Medulla oblongata (tissue), 1 donor: ENCODE results near the gene ABR.
"Not testable (repeated sequence)": the region's sequence is repeated elsewhere in the genome, so short reads cannot be mapped to it uniquely, and the experiment has no call there.

Experiments
- DNase-seq: peaks from one replicate; pipeline ENCODE4 v3.0.0-alpha.2; 2015; ENCODE audit errors: extremely low spot score

Gene ABR

DNA sequence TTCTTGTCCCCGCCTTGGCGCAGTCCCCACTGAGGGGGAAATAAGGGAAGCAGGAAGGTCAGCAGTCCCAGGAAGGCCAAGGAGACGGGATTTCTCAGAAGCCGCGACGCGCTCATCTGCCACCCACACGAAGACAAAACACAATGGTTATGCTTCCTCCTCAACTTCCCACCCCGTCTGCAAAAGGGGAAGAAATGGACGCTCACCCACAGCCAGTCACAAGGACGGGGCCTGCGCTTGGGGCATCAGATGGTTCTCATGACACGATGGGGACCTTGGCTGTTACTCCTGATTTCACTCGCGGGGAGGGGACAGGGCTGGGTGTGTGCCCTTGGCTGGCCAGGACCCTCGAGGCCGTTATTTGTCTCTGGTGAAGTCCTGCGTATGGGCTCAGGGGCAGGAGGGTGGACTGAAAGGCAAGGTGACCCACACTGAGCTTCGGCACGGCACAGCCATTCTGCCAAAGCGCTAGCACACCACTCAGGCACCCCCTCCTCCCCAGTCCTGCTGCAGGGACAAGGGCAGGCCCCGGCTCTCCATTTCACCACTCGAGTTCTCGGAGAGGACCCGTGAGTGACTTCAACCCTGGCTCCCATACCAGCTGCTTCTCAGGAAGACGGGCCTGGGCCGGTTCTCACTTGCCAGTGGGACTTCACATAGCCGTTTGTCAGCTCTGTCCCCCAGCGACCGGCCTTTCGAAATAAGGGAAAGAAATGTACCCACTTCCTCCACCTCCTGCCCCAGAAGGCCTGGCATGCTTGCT, 84.5 kb downstream of the ABR start:
- peak; percentile 79 for DNase-seq

DNA sequence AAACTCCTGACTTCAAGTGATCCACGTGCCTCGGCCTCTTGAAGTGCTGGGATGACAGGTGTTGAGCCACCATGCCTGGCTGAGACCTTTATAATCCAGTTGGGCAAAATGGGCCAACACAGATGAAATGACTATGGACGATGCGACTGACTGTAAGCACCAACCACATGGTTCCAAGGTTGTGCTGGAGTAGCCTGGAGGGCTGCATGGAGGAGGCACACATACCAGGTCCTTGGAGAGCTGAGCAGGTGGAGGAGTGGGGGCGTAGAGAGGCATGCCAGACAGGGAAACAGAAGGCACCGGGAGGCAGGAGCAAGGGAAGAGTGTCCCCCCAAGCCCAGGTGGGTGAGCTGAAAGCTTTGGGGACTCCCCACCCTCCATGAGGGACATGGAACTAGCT, 85.2 kb downstream of the ABR start:
- no peak for DNase-seq

DNA sequence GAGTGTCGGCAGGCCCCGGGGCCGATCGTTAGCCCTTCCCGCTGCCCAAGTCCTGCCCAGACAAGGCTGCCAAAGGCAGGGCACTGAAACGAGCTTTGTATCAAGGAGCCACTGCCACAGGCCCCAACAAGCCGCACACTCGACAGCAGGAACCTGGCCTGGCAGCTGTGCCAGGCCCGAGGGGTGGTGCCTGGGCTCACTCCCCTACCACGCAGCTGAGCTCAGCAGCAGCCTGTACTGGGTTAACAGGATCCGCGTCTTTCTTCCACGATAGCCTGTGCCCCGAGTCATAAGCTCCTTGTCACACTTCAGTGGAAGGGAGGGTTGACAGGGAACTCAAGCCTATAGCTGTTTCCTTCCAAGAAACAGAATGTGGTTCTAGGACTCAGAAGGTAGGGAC, 87.9 kb downstream of the ABR start:
- no peak for DNase-seq

DNA sequence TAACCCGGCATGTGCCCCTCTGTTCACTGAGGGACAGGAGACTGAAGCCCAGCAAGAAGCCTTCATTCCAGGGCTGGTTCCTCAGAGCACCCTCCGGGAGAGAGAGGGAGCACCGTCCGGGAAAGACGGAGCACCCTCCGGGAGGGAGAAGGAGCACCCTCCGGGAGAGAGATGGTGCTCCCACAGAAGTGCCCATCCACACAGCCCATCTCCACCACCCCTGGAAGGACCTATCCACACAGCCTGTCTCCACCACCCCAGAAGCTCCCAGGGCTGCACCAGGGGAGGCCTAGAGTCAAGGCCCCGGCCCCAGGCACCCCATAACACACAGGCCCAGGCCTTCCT, 88.6 kb downstream of the ABR start:
- DNase-seq = no peak

DNA sequence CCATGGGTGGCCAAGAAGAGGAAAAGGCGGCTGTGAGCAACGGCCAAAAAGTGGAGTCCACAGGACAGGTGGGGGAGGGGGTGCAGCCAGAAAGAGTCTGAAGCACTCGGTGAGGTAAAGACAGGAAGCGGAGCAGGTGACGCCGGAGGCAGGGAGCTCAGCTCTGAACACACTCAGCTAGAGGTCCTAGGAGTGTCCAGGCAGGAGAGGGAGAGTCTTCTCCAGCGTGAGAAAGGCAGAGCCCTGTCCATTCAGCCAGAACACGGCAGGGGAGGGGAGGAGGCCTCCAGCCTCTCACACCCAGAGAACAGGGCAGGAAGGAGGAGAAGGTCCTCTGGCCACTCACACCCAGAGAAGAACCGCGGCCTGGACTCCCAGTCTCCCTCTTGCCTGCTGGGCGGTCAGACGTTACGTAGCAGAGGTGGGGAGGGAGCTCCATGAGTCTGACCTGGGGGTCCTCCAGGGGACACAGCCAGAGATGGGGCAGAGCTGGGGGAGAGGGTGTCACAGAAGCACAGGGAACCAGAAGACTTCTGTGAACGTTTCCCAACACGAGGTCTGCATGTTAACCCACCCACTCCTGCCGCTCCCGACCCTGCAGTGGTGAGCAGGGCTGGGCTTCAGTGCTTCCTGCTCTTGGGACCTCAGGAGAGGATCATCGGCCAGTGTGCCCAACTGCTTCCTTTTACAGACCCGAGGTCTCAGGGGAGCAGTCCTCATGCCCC, 89.2 kb downstream of the ABR start:
- DNase-seq = no peak

DNA sequence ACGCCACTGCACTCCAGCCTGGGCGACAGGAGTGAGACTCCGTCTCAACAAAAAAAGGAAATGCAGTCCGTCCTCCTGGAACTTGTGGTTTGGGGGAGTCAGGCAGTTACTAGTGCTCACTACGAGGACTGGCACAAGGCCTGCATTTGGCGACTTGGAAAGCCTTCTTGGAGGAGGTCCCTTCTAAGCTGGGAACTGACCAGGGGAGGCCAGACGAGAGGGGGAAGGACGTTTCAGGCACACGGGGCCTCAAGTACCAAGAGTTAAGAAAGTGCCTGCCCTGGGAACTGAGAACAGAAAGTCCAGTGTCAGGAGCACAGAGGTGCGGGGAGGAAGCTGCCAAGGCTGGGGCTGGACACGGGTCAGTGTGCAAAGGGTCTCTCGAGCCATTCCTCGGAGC, 89.9 kb downstream of the ABR start:
- peak; percentile 86 for DNase-seq

DNA sequence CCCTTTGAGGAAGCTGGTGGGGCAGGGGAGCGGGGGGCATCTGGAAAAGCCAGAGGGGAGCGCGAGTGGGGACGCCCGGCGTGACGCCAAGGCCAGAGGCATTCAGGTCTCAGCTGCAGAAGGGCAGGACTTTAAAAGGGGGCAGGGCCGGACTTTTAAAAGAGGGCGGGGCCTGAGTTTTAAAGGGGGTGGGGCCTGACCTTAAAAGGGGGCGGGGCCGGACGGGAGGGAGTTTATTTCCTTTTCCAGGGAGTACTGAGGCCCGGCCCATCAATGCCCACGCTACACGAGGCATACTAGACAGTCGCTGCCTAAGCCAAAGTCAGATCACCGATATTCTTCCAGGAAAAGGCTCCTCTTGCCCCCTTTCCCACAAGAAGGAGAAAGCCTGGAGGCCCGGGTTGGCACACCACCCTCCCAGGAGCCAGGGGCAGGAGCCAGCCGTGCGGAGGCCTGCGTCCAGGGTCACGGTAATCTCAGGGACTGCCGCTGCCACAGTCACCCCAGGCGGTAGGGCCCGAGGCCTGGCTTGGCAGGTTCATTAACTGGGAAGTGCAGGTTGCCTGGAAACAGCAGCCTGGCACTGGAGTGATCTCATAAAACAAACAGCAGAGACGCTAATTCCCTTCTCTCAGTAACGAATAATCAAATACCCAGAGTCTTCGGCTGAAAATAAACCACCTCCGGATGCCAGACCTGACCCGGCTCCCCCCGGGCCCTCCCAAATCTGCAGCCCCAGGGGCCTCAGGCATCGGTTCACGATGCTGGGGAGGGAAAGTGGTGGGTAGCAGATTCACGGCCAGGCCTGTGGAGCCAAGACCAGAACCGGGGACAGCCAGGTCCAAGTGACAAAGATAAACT, 92.2 kb downstream of the ABR start:
- DNase-seq = peak; percentile 63

DNA sequence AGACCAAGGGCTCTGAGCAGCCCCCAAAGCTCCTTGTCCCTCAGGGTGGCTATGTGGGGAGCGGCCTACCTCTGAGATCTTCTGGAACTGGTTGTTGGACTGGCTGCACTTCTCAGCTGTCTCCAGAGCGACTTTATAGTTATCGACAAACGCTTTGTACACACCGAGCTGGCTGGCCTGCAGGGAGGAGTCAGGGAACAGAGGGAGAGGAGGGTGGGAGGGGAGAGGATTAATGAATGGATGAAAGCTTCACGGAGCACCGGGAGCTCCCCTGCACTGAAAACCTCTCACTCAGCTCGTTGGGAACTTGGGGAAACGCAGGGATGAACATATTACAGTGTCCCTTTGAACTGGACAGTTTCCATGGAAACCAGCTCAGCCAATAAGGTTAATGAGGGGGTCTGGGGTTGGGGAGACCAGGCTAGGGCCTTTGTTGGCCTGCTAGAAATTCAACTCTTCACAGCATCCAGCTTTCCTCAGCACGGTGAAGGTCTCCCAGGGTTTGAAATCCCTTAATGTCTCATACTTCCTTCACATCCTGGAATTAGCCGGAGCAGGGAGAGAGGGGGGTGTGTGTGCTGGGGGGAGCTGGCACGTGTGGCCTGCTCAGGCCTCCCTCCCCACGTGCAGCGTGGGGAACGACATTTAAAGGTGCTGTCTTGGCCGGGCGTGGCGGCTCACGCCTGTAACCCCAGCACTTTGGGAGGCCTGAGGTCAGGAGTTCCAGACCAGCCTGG, 96.2 kb downstream of the ABR start:
- DNase-seq = no peak

DNA sequence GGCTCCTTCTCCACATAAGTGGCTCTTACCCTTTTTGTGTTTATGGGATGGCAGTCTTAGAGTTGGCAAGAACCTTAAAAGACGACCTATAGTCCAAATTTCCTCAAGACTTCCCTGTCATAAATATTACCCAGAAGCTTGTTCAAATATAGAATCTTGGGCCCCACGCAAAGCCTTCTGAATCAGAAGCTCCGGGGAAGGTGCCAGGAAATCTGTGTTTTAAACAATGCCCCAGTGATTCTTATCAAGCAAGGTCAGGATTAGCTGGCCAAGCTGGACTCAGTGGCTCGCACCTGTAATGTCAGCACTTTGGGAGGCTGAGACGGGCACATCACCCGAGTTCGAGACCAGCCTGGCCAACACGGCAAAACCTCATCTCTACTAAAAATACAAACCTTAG, 97.2 kb downstream of the ABR start:
- DNase-seq = no peak

DNA sequence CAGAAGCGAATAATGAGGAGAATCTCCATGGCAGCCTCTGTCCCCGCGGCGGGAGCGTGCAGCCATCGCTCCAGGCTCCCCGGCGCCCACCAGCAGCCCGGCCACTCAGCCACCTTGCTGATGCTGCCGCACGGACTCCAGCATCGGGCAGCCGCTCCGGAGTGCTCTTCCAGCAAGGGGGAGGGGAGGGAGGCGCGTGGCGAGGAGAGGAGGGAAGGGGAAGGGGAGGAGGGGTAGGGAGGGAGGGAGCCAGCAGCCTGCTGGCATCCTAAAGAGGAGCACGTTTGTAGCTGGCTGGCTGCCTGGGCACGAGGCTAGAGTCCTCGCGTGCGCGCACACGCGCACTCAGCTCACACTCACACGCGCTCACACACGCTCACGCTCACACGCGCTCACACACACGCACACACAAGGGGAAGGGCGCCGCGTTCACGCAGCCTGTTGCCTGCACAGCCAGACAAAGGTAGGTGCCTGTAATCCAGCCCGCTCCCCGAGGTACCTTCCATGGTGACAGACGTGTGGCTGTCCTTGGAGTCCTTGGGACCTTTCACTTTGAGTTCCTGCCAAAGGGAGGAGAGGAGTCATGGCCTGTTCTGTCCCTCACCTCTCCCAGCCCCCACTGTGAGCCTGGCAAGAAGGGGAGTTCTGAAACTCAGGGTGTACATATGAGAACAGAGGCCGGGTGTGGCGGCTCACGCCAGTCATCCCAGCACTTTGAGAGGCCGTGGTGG, 100.8 kb downstream of the ABR start:
- no peak for DNase-seq

DNA sequence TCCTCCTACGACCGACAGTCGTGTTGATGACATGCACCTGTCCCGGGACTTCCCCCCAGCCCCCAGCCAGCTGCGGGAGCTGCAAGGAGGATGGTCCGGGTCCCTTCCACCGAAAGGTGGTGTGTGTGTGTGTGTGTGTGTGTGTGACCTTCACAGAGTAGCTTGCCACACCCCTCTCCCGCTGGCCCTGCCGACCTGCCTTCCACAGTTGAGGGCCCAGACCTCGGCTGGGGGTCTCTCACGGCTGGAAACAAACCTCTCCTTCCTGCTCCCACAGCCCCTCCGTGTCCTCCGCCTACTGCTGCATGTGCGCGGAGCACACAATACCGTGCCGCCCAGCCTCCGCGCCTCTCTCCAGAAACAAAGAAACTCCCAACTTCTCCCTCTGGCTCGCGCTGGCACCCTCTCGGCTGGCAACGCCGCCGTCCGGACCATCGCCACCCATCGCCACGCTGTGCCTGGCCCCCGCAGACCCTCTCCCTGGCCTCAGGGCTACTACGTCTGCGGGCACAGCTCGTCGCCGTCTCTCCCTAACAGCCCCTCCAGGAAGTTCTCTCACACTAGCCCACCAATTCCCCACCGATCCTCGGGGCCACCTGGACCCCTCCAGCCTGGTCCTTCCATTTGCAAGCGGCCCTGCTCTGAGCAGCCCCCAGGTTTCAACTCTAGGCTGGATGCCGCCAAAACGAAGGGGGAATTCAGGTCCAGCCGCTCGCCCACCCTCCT, 101.6 kb downstream of the ABR start:
- no peak for DNase-seq

DNA sequence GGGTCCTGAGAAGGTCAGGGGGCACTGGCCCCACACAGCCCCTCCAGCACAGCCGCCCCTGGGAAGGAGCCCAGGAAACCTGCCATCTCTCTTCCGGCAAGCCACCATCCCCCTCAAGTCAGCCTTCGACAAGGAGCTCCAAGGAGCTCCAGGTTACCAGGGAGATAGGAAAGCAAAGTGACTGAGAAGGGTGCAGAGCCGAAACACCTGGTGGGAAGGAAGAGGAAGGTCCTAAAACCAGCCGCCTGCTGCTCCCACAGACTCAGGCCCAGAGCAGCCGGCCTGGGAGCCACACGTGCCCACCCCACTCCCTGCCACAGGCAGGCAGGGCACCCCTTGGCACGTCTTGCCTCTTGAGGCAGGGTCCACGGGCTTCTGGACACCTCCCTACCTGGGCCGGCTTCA, 102.2 kb downstream of the ABR start:
- no peak for DNase-seq

DNA sequence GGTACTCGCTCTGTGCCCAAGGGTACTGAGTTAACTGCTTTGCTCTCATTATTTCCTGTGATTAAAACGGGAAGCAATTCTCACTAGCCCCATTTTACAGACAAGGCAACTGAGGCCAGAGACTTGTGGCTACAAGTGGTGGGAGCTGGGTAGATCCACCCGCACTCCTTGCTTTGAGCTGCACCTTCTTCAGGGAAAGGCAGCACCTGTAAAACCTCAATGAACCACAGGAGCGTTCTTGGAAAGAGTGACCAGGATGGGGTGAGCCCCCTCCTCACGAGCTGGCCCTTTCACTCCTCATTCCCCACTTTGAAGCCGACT, 102.8 kb downstream of the ABR start:
- DNase-seq = no peak

DNA sequence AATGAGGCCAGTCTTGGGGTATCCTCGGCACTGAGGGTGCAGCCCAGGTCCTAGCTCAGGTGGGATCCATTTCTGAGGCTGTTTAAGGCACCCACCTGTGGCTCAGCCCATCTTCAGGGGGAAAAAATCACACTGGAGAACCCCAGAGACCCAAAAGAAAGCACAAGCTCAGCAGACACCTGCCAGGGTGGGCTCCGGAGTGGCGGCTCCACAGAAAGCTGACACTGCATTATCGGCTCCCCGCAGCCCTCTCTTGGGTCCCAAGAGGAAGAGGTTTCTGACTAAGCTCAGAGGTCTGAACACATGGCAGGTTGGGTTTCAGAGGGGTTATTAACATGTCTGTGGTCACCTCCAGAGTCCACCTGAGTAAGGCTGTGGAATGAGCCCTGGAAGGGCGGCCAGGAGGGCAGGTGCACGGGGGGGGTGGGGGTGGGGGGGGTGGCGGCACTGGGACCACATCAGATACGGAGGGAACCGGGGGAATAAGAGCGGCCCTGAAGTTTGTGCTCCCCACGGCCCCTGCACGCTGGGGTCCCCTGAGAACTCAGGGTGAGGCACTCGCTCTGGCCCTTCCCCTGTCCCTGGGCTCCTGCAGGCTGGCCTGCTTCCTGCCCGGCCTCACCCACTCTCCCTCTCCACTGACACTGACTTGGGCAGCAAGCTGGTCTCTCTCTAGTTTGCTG, 103.3 kb downstream of the ABR start:
- no peak for DNase-seq

DNA sequence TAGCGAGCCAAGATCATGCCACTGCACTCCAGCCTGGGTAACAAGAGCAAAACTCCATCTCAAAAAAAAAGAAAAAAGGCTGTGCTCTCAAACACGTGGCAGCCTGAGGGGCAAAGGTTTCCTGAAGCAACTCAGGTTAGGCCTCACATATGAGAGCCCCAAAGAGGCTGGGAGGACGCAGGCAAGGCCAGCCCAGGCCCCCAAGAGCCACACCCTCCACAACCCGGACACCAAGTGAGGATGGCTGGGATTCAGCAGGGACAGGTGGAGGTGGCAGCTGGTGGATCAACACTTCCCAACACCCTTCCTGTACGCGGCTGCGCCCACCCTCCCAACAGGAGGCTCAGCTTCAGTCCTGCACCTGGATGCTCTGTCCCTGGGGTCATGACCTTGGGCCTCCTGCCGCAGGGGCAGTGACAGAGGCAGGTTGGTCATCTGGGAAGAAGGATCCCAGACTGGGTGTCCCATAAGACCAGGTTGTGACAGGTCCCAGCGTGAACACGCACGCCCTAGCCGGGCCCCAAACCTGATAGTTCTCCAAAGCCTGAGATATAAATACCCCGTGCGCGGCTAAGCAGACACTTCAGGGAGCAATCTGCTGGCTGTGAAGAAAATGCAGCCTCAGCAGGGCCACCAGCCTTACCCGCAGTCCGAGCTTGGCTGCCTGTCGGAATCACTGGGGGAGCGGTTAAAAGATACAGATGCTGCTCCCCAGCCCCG, 104.7 kb downstream of the ABR start:
- no peak for DNase-seq

DNA sequence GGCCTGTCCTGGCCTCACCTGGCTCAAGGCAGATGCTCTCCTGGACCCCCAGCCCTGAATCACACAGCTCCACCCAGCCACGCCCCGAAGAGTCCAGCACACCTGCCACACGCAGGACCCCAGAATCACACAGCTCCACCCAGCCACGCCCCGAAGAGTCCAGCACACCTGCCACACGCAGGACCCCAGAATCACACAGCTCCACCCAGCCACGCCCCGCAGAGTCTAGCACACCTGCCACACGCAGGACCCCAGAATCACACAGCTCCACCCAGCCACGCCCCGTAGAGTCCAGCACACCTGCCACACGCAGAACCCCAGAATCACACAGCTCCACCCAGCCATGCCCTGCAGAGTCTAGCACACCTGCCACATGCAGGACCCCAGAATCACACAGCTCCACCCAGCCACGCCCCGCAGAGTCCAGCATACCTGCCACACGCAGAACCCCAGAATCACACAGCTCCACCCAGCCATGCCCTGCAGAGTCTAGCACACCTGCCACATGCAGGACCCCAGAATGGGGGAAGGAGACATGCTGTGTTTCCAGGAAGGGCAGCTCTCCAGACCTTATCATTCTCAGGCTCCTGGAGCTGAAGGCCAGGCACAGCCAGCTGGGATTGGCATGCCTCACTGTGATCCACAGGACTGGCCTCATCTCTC, 105.7 kb downstream of the ABR start:
- DNase-seq = not testable (repeated sequence)

DNA sequence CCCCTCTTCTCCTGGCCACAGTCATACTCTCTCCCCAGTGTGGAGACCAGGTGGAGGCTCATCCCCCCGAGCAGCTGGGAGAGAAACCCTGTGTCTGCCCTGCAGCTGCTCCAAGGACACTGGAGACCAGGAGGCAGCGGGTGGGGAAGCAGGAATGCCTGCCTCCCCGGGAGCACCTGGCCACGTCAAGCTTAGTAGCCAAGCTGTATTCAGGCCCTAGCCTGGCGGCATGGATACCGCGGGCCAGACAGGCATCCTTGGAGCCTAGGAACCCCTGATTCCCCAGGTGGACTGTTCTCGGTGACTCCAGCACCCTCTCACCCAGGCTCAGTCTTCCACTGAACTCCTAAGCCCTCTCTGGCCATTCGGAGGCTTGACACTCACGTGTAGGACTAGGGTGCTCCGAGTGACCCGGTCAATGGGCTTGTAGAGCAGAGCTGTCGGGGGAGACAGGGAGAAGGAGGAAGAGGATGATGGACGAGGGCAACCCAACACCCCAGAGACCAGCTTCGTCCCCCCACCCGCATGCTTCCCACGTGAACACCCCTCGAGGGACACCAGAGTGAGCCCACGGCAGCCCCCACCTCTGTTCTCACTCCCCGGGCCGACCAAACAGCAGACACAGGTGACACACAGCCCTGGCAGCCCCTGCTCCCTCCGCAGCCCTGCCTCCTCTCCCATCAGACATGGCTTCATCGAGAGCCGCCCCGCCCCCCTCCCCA, 106.4 kb downstream of the ABR start:
- no peak for DNase-seq

DNA sequence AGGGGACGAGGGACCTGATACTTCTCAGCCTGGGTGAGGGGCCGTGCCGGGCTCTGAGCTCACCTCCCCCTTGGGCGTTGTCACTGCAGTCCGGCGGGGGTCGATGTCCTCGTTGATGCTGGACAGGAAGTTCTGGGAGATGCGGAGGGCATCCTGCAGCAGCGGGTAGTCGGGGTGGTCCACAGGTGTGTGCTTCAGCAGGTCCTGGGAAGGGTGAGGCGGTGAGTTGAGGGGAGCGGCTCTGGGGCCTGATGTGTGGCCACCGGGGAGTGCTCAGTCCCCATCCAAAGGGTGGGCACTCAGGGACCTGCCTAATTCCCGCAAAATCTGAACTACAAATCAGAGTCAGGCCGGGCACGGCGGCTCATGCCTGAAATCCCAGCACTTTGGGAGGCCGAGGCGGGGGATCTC, 107.2 kb downstream of the ABR start:
- DNase-seq = no peak
